AG10803 (cell line): ENCODE measurements around the gene CTPS2.
"Not testable (repeated sequence)": the region's sequence is repeated elsewhere in the genome, so short reads cannot be mapped to it uniquely, and the experiment has no call there.

Experiments used
- DNase-seq: peaks from one replicate; pipeline ENCODE4 v3.0.0; 2010; ENCODE audit warnings: low read depth
- H3K4me3 ChIP-seq: 2 replicates; pipeline ENCODE4 v1.5.1; 2011; ENCODE audit warnings: mild to moderate bottlenecking, low read length, control low read depth
- TF ChIP-seq, protein P1 (sequence below): conservative IDR thresholded peaks from 2 replicates; pipeline ENCODE4 v1.5.1; 2011; ENCODE audit warnings: mild to moderate bottlenecking, low read length, control low read depth, inconsistent platforms

The CTPS2 gene

DNA sequence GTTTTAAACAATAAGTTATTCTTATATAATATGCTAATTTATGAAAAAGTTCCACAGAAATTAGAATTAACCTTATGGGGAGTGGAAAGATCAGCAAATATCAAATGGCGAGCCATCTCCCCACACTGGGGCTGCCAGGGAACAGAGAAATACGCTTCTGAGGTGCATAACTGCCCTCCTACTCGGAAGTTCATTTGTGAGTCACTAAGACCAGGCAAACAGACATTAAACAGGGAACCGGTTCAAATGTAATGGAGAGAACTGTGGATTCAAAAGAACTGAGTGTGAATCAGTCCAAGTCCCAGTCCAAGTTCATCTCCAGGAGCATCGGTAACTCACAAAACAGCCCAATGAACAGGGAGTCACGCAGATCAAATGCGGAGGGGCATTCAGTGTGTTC is 73.9 kb downstream of the CTPS2 start:
- TF ChIP-seq, protein P1, sequence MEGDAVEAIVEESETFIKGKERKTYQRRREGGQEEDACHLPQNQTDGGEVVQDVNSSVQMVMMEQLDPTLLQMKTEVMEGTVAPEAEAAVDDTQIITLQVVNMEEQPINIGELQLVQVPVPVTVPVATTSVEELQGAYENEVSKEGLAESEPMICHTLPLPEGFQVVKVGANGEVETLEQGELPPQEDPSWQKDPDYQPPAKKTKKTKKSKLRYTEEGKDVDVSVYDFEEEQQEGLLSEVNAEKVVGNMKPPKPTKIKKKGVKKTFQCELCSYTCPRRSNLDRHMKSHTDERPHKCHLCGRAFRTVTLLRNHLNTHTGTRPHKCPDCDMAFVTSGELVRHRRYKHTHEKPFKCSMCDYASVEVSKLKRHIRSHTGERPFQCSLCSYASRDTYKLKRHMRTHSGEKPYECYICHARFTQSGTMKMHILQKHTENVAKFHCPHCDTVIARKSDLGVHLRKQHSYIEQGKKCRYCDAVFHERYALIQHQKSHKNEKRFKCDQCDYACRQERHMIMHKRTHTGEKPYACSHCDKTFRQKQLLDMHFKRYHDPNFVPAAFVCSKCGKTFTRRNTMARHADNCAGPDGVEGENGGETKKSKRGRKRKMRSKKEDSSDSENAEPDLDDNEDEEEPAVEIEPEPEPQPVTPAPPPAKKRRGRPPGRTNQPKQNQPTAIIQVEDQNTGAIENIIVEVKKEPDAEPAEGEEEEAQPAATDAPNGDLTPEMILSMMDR: no peak
- no peak for DNase-seq
- H3K4me3 ChIP-seq: no peak overlapping the region

DNA sequence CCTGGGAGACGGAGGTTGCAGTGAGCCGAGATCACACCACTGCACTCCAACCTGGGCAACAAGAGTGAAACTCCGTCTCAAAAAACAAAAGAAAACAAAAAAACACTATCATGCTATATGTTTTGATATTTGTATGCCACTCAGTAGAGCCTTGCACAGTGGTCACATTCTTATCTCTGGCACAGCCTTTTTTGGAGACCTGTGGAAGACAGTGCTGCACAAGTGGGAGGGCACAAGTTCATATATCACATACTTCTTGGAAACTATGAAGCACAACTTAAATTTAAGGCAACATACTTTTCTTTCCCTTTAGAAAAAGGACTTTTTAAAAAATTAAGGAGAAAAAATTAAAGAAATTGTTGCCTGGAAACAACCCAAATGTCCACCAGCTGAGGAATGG is 76.9 kb downstream of the CTPS2 start:
- TF ChIP-seq, protein P1: no peak
- no peak overlapping the region for H3K4me3 ChIP-seq
- no peak for DNase-seq

DNA sequence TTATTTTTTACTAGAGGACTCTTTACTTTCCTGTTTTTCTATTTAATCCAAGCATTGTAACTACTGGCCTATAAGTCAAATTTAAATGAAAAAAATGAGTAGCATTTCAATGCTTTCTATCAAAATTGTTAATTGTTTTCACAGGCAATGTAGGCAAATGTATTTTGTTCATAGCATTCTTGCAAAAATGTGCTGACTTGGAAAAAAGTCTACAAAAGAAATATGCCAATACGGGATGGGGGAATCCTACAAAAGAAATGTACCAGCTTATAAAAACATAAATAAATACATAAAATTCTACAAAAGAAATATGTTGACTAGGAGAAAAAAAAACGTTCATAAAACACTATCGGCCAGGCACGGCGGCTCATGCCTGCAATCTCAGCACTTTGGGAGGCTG is 77.4 kb downstream of the CTPS2 start:
- H3K4me3 ChIP-seq: no peak overlapping the region
- TF ChIP-seq, protein P1: no peak
- DNase-seq: no peak

DNA sequence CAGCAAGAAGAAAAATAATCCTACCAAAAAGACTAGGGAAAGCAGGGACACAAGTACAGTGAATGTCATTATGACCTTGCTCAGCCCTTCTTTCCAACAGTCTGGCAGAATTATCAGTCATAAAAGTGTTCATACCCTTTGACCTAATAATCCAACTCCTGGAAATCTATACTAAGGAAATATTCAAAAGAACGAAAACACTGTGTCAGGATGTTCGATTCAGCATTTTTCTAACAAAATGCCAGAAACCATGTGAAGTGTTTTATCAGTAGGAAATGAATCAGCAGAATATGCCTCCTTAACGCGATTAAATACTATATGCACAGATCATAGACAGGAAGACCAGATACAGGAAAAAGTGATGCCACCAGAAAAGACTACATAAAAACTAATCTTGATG is 78.7 kb downstream of the CTPS2 start:
- no peak for DNase-seq
- H3K4me3 ChIP-seq: no peak overlapping the region

DNA sequence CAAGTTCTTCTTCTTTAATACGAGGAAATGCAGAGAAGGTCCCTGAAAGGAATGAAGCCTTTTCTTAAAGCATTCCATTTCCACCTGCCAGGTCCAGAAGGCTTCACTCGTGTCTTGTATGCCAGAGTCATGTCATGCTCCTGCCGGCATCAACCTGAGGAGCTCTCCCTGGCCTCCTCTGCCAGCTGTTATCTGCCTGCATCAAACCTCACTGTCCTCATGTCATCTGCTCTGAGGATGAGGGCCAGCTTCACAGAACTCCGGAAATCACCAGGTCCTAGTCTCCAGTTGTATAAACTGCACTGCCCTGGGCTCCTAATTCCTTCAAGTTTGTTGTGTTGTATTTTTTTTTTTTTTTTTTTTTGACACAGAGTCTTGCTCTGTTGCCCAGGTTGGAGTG is 82.6 kb downstream of the CTPS2 start:
- TF ChIP-seq, protein P1: no peak

More for the DNA sequence above, 78.7 kb downstream of the CTPS2 start:
- TF ChIP-seq, protein P1: no peak

DNA sequence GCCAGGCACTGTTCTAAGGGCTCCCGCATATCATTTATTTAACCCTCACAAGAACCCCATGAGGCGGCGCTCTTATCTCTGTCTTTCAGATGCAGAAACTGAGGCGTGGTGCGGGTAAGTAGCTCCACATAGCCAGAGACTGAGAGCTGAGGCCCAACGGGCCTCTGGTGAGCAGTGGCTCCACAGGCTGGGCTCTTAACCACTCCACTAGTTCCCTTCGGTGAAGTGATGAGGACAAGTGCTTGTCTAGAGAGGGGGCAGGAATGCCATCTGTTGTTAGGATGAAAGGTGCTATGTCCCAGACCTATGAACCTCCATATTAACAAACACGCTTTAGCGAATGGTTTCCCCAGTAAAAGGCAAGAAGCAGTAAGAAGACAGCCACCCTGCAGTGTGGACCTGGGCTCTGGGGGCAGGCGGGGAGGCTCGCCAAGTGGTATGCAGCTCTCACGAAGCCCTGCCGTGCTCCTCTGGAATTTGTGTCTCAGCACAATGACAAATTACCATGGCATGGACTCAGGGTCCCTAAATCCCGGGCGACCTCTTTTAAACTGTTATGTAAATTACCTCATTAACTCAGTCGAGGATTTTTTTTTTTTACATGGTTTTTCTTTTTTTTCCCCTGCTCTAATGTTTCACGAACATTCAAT is 83.4 kb downstream of the CTPS2 start:
- TF ChIP-seq, protein P1: no peak
- no peak for DNase-seq

More for the DNA sequence above, 82.6 kb downstream of the CTPS2 start:
- DNase-seq: no peak
- H3K4me3 ChIP-seq: no peak overlapping the region

DNA sequence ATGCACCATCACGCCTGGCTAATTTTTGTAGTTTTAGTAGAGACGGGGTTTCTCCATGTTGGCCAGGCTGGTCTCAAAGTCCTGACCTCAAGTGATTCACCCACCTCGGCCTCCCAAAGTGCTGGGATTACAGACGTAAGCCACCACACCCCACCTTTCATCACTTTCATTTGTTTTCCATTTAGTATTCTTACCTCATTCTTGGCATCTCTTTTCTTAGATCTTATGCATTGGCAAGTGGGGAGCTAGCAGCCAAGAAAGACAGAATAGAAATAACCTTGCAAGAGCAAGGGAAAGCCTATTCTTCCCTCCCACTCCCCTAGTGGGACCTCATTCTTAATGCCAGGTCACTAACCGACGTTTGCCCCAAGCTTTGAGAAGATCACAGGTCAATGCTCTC is 84.0 kb downstream of the CTPS2 start:
- DNase-seq: peak; percentile 37
- H3K4me3 ChIP-seq: not testable (repeated sequence)

More for the DNA sequence above, 83.4 kb downstream of the CTPS2 start:
- no peak overlapping the region for H3K4me3 ChIP-seq
